ENCODE results near the gene SERPINE1. TPM values are rescaled to one million over a fixed set of nuclear protein-coding genes. Genes with fewer than 3 reads are reported as not detected.
A peak's percentile ranks its signal among the peaks of the same experiment; 100 is the strongest.

The SERPINE1 gene
- total and polyA plus RNA-seq, 2 donors (not counting 1 experiment from before 2014, with no cell fraction given): 167 to 1,153 TPM

GRCh38 chr7:101169838-101170551 is 43.1 kb downstream of the SERPINE1 start:
- no peak for TF ChIP-seq EZH2 (IDR thresholded peaks at IDR 0.05; ENCODE audit: low read length, missing control alignments)
- TF ChIP-seq CTCF (conservative IDR thresholded peaks at IDR 0.05 in 1 of 2, IDR thresholded peaks at IDR 0.05 in 1 of 2; ENCODE audit: low read depth in 1 of 2, low read length in 2 of 2): peak; percentile 88 to 97
- Histone ChIP-seq H3K4me1 (ENCODE audit: control insufficient read depth, extremely low read depth, insufficient read depth, low read length) (peaks cover 25% of the 10 kb centered on the region), H3K4me3 (replicated peaks in 1 of 4; ENCODE audit: control extremely low read depth in 1 of 4, insufficient read depth in 1 of 4, low read depth in 3 of 4, low read length in 4 of 4) (peak overlapping the region in 1 of 4 experiments; percentile 20), H4K20me1 (ENCODE audit: control insufficient read depth, extremely low read depth, insufficient read depth, low read length) (peaks cover 2% of the 10 kb centered on the region), H3K9ac (ENCODE audit: insufficient read depth, low read length) (no peak overlapping the region), H3K27me3 (ENCODE audit: control insufficient read depth, insufficient read depth, low read length) (peaks cover 63% of the 10 kb centered on the region), H3K9me3 (ENCODE audit: control insufficient read depth, insufficient read depth, low read depth, low read length) (no peaks in the 10 kb centered on the region), H3K27ac (ENCODE audit: insufficient read depth, low read length) (no peak overlapping the region), H3K36me3 (ENCODE audit: control insufficient read depth, insufficient read depth, low read length) (no peaks in the 10 kb centered on the region), H3K79me2 (ENCODE audit: control insufficient read depth, insufficient read depth, low read length) (no peaks in the 10 kb centered on the region), H2AFZ (ENCODE audit: low read length) (no peak overlapping the region), H3K4me2 (ENCODE audit: extremely low read depth, insufficient read depth, low read length) (peak overlapping the region; percentile 78)
- peak; percentile 53 to 56 for DNase-seq (ENCODE audit: low read depth in 2 of 2)

GRCh38 chr7:101170617-101171441 is 43.9 kb downstream of the SERPINE1 start:
- TF ChIP-seq EZH2 (IDR thresholded peaks at IDR 0.05; ENCODE audit: low read length, missing control alignments): peak; percentile 82
- no peak for TF ChIP-seq CTCF (conservative IDR thresholded peaks at IDR 0.05 in 1 of 2, IDR thresholded peaks at IDR 0.05 in 1 of 2; ENCODE audit: low read depth in 1 of 2, low read length in 2 of 2)

GRCh38 chr7:101171442-101171837 is 44.5 kb downstream of the SERPINE1 start:
- Histone ChIP-seq H3K4me1 (ENCODE audit: control insufficient read depth, extremely low read depth, insufficient read depth, low read length) (peaks cover 19% of the 10 kb centered on the region), H3K4me3 (replicated peaks in 1 of 4; ENCODE audit: control extremely low read depth in 1 of 4, insufficient read depth in 1 of 4, low read depth in 3 of 4, low read length in 4 of 4) (no peak overlapping the region), H3K4me2 (ENCODE audit: extremely low read depth, insufficient read depth, low read length) (no peak overlapping the region), H4K20me1 (ENCODE audit: control insufficient read depth, extremely low read depth, insufficient read depth, low read length) (peaks cover 2% of the 10 kb centered on the region), H3K9ac (ENCODE audit: insufficient read depth, low read length) (no peak overlapping the region), H3K79me2 (ENCODE audit: control insufficient read depth, insufficient read depth, low read length) (no peaks in the 10 kb centered on the region), H3K36me3 (ENCODE audit: control insufficient read depth, insufficient read depth, low read length) (no peaks in the 10 kb centered on the region), H2AFZ (ENCODE audit: low read length) (no peak overlapping the region), H3K9me3 (ENCODE audit: control insufficient read depth, insufficient read depth, low read depth, low read length) (no peaks in the 10 kb centered on the region), H3K27me3 (ENCODE audit: control insufficient read depth, insufficient read depth, low read length) (peaks cover 67% of the 10 kb centered on the region), H3K27ac (ENCODE audit: insufficient read depth, low read length) (no peak overlapping the region)
- TF ChIP-seq CTCF (conservative IDR thresholded peaks at IDR 0.05 in 1 of 2, IDR thresholded peaks at IDR 0.05 in 1 of 2; ENCODE audit: low read depth in 1 of 2, low read length in 2 of 2) (peak in 1 of 2 donors; percentile 32), EZH2 (IDR thresholded peaks at IDR 0.05; ENCODE audit: low read length, missing control alignments) (no peak)
- DNase-seq (ENCODE audit: low read depth in 2 of 2): no peak

More at GRCh38 chr7:101170617-101171441, 43.9 kb downstream of the SERPINE1 start:
- H3K4me2 ChIP-seq (ENCODE audit: extremely low read depth, insufficient read depth, low read length): no peak overlapping the region
- no peaks in the 10 kb centered on the region for H3K79me2 ChIP-seq (ENCODE audit: control insufficient read depth, insufficient read depth, low read length)
- H3K36me3 ChIP-seq (ENCODE audit: control insufficient read depth, insufficient read depth, low read length): no peaks in the 10 kb centered on the region
- no peak overlapping the region for H2AFZ ChIP-seq (ENCODE audit: low read length)
- peaks cover 23% of the 10 kb centered on the region for H3K4me1 ChIP-seq (ENCODE audit: control insufficient read depth, extremely low read depth, insufficient read depth, low read length)
- H3K4me3 ChIP-seq (replicated peaks in 1 of 4; ENCODE audit: control extremely low read depth in 1 of 4, insufficient read depth in 1 of 4, low read depth in 3 of 4, low read length in 4 of 4): no peak overlapping the region
- no peak overlapping the region for H3K27ac ChIP-seq (ENCODE audit: insufficient read depth, low read length)
- no peak for DNase-seq (ENCODE audit: low read depth in 2 of 2)
- H3K27me3 ChIP-seq (ENCODE audit: control insufficient read depth, insufficient read depth, low read length): peaks cover 66% of the 10 kb centered on the region
- H4K20me1 ChIP-seq (ENCODE audit: control insufficient read depth, extremely low read depth, insufficient read depth, low read length): peaks cover 2% of the 10 kb centered on the region
- H3K9ac ChIP-seq (ENCODE audit: insufficient read depth, low read length): no peak overlapping the region
- no peaks in the 10 kb centered on the region for H3K9me3 ChIP-seq (ENCODE audit: control insufficient read depth, insufficient read depth, low read depth, low read length)
